OCI-LY3 (cell line): ENCODE data around the gene VAMP7.
"Not testable (repeated sequence)": the region's sequence is repeated elsewhere in the genome, so short reads cannot be mapped to it uniquely, and the experiment has no call there.

Experiments
- H2AFZ ChIP-seq: fragments of 200-600, 300-600 bp; shearing (Covaris generic); 2 replicates; pipeline ENCODE4 v1.6.0; 2014; ENCODE audit warnings: antibody characterized with exemption, low read depth, low read length
- H3K27ac ChIP-seq: fragments of 200-600, 300-600 bp; sonication (generic); 2 replicates; pipeline ENCODE4 v1.5.1; 2014; ENCODE audit warnings: mild to moderate bottlenecking, low read length, moderate library complexity, mixed read lengths
- H3K27me3 ChIP-seq: fragments of 200-600, 300-600 bp; sonication (generic); 2 replicates; pipeline ENCODE4 v1.6.1; 2014; ENCODE audit warnings: low read depth, low read length, mixed read lengths
- H3K36me3 ChIP-seq: fragments of 200-600, 300-600 bp; sonication (generic); replicated peaks from 2 replicates; pipeline ENCODE3; 2014; ENCODE audit warnings: low read depth, low read length, mixed read lengths
- H3K4me1 ChIP-seq: fragments of 300-600, 200-600 bp; sonication (generic); 2 replicates; pipeline ENCODE4 v1.6.1; 2014; ENCODE audit warnings: low read length, mixed read lengths
- H3K4me2 ChIP-seq: fragments of 200-600, 300-600 bp; sonication (generic); 2 replicates; pipeline ENCODE4 v1.6.1; 2014; ENCODE audit warnings: low read length, mixed read lengths
- H3K4me3 ChIP-seq: fragments of 300-600, 200-600 bp; sonication (generic); 2 replicates; pipeline ENCODE4 v1.5.1; 2014; ENCODE audit warnings: antibody characterized with exemption, mild to moderate bottlenecking, low read length, moderate library complexity
- H3K79me2 ChIP-seq: fragments of 300-600, 200-600 bp; shearing (Covaris generic); 2 replicates; pipeline ENCODE4 v1.6.1; 2014; ENCODE audit warnings: mild to moderate bottlenecking, low read length, mixed read lengths
- H3K9ac ChIP-seq: fragments of 300-600, 200-600 bp; shearing (Covaris generic); 2 replicates; pipeline ENCODE4 v1.6.0; 2014; ENCODE audit warnings: mild to moderate bottlenecking, low read length, moderate library complexity
- H3K9me3 ChIP-seq: fragments of 200-600, 300-600 bp; shearing (Covaris generic); 2 replicates; pipeline ENCODE4 v1.6.1; 2014; ENCODE audit warnings: low read length, mixed read lengths; ENCODE audit not compliant: insufficient read depth
- H4K20me1 ChIP-seq: fragments of 200-600, 300-600 bp; sonication (generic); 2 replicates; pipeline ENCODE4 v1.6.1; 2016; ENCODE audit warnings: low read length, mixed read lengths; ENCODE audit not compliant: insufficient read depth
- EZH2phosphoT487 ChIP-seq: fragments of 200-600 bp; shearing (Covaris generic); IDR thresholded peaks from 2 replicates; pipeline ENCODE4 v1.6.1; 2018; ENCODE audit warnings: antibody characterized with exemption, mixed run types, low read depth
- TF ChIP-seq, protein P1 (sequence below): fragments of 200-600, 300-600 bp; sonication (generic); IDR thresholded peaks from 2 replicates; pipeline ENCODE4 v1.5.1; 2014; ENCODE audit warnings: antibody characterized with exemption, low read length, low read depth

VAMP7 gene

DNA sequence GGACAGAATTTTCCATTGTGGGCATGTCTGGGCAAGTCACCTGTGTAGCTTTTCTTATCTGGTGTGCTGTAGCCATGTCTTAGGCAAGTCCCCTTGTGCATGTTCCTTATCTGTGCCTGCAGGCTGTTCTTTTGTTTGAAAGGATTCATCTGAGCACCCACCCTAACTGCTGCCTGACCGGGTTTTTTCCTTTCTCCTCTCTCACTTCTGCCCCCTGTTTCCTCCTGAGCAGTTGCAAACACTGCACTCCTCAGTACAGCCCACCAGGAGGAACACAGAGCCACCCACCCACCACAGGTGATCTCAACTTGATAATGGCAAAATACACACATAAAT, 87.1 kb downstream of the VAMP7 start:
- no peaks in the 10 kb centered on the region for H3K9me3 ChIP-seq
- H3K27ac ChIP-seq, result no peak overlapping the region
- H3K4me1 ChIP-seq, result no peaks in the 10 kb centered on the region
- no peaks in the 10 kb centered on the region; the same call in 1 of the 2 replicates for H3K27me3 ChIP-seq
- H3K79me2 ChIP-seq, result no peaks in the 10 kb centered on the region
- TF ChIP-seq EZH2phosphoT487, result no peak
- TF ChIP-seq, protein P1, sequence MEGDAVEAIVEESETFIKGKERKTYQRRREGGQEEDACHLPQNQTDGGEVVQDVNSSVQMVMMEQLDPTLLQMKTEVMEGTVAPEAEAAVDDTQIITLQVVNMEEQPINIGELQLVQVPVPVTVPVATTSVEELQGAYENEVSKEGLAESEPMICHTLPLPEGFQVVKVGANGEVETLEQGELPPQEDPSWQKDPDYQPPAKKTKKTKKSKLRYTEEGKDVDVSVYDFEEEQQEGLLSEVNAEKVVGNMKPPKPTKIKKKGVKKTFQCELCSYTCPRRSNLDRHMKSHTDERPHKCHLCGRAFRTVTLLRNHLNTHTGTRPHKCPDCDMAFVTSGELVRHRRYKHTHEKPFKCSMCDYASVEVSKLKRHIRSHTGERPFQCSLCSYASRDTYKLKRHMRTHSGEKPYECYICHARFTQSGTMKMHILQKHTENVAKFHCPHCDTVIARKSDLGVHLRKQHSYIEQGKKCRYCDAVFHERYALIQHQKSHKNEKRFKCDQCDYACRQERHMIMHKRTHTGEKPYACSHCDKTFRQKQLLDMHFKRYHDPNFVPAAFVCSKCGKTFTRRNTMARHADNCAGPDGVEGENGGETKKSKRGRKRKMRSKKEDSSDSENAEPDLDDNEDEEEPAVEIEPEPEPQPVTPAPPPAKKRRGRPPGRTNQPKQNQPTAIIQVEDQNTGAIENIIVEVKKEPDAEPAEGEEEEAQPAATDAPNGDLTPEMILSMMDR, result no peak
- no peaks in the 10 kb centered on the region for H3K36me3 ChIP-seq
- no peaks in the 10 kb centered on the region for H4K20me1 ChIP-seq
- H3K4me3 ChIP-seq, result no peak overlapping the region
- no peak overlapping the region for H2AFZ ChIP-seq
- H3K4me2 ChIP-seq, result no peak overlapping the region
- no peak overlapping the region for H3K9ac ChIP-seq

DNA sequence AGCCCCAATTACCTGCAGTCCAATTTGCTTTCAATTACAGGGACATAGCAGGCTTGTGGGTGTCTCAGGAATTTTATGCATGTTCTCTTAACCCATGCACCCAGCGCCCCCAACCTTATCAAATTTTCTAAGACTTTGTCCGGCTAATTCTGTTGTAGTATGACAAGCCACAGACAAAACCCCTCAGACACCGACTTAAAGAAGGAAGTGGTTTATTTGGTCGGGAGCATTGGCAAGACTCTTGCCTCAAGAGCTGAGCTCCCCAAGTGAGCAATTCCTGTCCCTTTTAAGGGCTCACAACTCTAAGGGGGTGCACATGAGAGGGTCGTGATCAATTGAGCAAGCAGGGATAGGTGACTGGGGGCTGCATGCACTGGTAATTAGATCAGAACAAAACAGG, 87.6 kb downstream of the VAMP7 start:
- H3K27me3 ChIP-seq, result no peaks in the 10 kb centered on the region; the same call in 1 of the 2 replicates
- TF ChIP-seq EZH2phosphoT487, result no peak
- TF ChIP-seq, protein P1, result no peak
- H3K79me2 ChIP-seq, result no peaks in the 10 kb centered on the region
- no peaks in the 10 kb centered on the region for H3K4me1 ChIP-seq
- no peak overlapping the region for H3K27ac ChIP-seq
- no peak overlapping the region for H3K9ac ChIP-seq
- no peak overlapping the region for H3K4me3 ChIP-seq
- no peaks in the 10 kb centered on the region for H3K36me3 ChIP-seq
- H4K20me1 ChIP-seq, result no peaks in the 10 kb centered on the region
- no peak overlapping the region for H2AFZ ChIP-seq
- H3K9me3 ChIP-seq, result no peaks in the 10 kb centered on the region
- H3K4me2 ChIP-seq, result no peak overlapping the region

DNA sequence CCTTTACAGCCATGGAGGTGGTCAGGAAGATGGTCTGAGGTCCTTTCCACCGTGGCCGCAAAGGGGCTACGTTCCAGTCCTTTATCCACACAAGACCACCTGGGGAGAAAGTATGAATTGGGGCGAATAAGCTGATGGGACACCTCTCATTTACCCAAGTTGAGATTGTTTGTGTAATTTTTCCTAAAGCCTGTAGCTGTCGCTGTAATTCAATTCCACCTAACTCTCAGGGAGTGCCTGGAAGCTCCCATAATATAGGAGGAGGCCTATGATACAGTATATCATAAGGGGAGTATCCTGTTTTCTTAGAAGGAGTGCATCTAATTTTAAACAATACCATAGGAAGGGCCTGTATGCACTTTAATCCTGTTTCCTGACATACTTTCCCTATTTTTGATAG, 90.5 kb downstream of the VAMP7 start:
- not testable (repeated sequence) for H3K4me1 ChIP-seq, H3K4me2 ChIP-seq, H3K79me2 ChIP-seq, H3K9ac ChIP-seq, H3K9me3 ChIP-seq, H3K27ac ChIP-seq, H4K20me1 ChIP-seq, H3K4me3 ChIP-seq, H3K36me3 ChIP-seq, H2AFZ ChIP-seq, H3K27me3 ChIP-seq

DNA sequence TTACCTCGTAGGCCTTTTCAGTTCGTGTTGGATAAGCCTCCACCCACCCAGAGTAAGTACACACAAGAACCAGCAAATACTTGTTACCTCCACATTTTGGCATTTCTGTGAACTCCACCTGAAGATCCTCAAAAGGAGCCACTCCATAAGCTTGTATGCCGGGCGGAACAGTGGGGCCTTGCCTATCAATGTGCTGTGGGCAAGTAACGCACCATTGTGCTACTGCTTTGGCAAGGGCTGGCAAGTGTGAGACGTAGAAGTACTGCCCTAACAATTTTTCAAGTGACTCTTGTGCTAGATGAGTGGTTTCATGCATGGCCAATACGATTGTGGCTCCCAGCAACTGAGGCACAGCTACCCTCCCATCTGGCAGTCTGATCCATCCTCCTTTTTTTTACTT, 91.1 kb downstream of the VAMP7 start:
- H4K20me1 ChIP-seq, H3K9ac ChIP-seq, H3K79me2 ChIP-seq, H3K27me3 ChIP-seq, H3K4me3 ChIP-seq, H3K4me2 ChIP-seq, H3K36me3 ChIP-seq, H3K9me3 ChIP-seq, H3K27ac ChIP-seq, H3K4me1 ChIP-seq, H2AFZ ChIP-seq: not testable (repeated sequence)

DNA sequence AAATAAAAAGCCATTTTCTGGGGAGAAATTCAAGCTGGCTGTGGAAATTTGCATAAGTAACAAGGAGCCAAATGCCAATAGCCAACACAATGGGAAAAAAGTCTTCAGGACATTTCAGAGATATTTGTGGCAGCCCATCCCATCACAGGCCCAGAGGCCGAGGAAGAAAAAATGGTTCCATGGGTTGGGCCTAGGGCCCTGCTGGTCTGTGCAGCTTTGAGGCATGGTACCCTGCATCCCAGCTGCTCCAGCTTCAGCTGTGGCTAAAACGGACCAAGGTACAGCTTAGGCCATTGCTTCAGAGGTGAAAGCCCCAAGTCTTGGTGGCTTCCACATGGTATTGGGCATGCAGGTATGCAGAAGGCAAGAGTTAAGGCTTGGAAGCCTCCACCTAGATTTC, 102.2 kb downstream of the VAMP7 start:
- no peak overlapping the region for H3K4me2 ChIP-seq
- no peaks in the 10 kb centered on the region for H3K79me2 ChIP-seq
- no peaks in the 10 kb centered on the region for H3K9me3 ChIP-seq
- H2AFZ ChIP-seq, result no peak overlapping the region
- no peak overlapping the region for H3K4me3 ChIP-seq
- no peaks in the 10 kb centered on the region for H3K36me3 ChIP-seq
- TF ChIP-seq, protein P1, result no peak
- no peak for TF ChIP-seq EZH2phosphoT487
- H4K20me1 ChIP-seq, result no peaks in the 10 kb centered on the region
- no peak overlapping the region for H3K9ac ChIP-seq
- H3K4me1 ChIP-seq, result no peaks in the 10 kb centered on the region
- H3K27me3 ChIP-seq, result no peaks in the 10 kb centered on the region
- no peak overlapping the region for H3K27ac ChIP-seq
